GM08714 (cell line): ENCODE data around the gene YIF1A.

ENCODE experiments used
- H3K4me3 ChIP-seq: fragments of 200-500 bp; sonication (Bioruptor generic); 2 replicates; pipeline ENCODE4 v1.5.1; 2014; ENCODE audit warnings: mild to moderate bottlenecking, low read length, inconsistent platforms
- ZNF274 ChIP-seq: IDR thresholded peaks from 2 replicates; pipeline ENCODE4 v1.6.1; 2012; ENCODE audit warnings: mild to moderate bottlenecking, low read depth, low read length

YIF1A gene

DNA sequence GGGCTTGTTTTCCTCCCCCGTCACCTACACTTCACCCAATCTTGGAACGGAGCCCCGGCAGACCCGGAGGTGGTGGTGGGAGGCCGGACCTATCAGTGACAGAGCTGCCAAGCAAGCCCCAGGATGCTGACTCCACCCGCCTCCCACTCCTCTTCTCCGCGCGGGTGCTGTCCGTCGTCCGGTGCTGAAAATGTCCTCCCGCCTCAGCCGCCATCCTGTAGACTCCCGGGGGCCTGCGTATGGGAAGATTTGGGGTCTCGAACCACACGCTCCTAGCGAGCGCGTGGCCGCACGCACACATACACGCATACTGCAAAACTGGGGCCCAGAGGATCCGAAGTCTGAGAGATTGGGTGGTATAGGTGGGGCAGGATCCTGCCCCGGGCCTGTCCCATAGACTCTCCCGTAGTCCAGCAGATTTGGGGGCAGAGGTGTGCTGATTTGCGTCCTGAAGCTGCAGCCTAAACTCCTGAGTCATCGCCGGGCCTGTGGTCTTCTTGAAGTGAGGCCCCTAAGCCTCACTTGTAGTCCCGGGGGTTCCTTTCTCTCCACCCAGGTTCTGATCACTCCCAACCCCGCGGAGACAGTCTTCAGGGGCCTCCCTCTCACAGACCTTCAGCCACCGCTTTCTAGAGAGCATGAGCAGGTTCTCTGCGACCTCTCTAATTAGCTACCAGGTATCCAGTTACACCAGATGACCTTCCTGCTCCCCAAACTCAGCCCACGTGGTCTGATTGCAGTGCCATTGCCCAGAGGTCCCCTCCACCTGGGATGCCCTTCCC is 796 bp upstream of the YIF1A start:
- no peak for TF ChIP-seq ZNF274
- peak overlapping the region; percentile 68; the same call in 1 of the 2 replicates for H3K4me3 ChIP-seq

DNA sequence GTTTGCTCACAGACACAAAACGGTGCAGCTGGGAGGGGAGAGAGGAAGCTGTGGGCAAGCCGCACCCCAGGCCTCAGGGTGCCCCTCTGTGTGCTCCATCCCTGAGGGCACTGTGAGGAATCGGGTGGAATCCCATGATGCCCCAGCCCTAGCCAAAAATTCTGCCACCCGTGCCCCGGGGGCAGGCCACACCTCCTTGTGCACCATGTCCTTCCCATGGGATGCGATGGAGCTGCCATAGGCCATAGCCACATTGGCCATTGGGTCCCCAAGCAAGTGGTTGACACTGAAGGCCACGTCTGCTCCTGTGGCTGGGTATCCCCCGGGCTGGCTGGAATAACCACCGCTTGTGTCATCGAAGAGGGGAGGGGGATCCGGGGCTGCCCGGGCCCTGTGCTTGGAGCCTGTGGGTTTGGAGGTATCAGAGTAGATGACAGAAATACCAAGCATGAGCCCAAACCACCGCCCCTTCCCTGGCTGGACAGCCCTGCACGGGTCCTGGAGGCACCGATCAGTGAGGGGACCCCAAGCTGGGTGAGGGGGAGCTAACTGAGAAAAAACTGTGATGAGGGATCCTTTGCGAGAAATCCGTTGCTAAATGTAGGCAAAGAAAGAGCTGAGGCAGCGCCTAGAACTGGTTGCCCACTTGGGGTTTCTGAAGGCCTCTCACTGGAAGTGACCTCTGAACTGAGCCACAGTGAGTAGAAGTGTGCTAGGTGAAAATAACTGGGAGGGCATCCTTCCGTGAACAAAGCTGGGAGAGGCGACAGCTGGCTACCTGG is 863 bp downstream of the YIF1A start:
- TF ChIP-seq ZNF274 = no peak
- peak overlapping the region; percentile 81 for H3K4me3 ChIP-seq

DNA sequence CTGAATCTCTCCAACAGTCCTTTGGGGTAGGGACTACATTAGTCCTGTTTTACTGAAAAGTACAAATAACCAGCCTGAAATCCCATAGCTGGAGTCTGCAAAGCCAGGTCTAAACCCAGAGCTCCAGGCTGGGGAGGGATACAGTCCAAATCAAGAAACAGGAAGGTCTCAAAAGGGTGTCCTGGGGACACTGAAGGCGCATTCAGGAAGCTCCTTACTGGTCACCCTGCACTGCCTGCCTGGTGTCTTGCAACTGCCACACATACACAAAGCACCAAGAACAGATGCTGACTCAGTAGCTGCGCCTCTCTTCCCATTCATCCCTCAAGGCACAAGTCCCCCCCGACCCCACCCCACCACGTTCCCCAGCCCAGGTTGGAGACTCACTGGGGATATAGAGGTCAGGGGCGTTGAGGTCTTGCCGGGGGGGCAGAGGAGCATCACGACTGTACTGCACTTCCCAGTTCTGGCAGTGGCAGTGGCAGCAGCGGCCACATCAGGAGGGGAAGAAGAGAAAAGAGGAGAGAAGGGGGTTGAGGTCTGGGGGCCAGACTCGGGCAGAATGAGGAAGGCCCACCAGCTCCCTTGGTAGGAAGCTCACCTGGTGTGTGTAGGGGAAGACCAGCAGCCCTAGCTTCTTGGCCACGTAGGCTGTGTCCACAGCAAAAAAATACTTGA is 1.6 kb downstream of the YIF1A start:
- H3K4me3 ChIP-seq = no peak overlapping the region
- TF ChIP-seq ZNF274 = no peak

DNA sequence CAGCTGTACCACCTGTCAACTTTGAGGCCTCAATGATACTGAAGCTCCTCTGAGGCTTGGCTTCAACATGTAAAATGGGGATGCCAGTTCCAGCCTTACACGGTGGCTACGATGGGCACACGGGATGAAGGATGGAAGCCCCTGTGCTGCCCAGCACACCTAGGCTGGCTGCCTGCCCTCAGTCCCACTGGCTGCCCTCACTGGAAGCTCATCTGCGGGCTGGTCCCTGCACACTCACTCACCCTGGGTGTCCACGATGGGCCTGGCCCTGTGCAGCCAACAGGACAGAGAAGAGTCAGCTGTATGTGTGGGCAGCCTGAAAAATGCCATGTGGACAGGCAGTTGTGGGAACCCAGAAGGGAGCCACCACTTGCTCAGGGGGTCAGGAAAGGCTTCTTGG is 2.2 kb downstream of the YIF1A start:
- no peak for TF ChIP-seq ZNF274
- no peak overlapping the region for H3K4me3 ChIP-seq

DNA sequence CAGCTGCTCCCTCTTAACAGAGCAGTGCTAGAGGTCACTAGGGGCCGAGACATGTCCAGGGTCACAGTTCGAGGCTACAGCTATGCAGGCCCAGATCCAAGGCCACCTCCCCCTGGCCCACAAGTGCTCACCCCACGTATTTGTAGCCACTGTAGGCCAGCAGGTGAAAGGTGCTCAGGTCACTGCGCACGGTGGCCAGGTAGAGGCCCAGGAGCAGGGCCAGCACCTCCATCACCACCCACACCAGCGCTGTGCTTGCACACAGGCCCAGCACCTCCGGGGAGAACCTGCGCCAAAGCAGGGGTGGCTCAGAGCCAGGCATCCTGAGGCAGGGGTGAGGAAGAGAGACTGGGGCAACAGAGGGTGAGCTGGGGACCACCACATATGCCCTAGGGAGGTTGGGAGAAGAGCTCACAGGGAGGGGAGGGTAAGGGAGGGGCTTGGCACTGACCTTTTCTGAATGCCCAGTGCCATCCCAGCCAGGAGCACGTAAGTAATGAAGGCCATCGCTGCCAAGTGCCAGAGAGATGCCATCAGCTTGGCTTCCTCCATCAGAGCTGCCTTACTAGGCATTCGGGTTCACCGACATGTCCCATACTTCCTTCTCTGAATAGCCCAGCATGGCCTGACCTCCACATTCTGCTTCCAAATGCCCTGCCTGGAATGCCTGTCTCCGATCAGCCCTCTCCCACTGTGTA is 3.5 kb downstream of the YIF1A start:
- no peak overlapping the region for H3K4me3 ChIP-seq
- TF ChIP-seq ZNF274 = no peak

DNA sequence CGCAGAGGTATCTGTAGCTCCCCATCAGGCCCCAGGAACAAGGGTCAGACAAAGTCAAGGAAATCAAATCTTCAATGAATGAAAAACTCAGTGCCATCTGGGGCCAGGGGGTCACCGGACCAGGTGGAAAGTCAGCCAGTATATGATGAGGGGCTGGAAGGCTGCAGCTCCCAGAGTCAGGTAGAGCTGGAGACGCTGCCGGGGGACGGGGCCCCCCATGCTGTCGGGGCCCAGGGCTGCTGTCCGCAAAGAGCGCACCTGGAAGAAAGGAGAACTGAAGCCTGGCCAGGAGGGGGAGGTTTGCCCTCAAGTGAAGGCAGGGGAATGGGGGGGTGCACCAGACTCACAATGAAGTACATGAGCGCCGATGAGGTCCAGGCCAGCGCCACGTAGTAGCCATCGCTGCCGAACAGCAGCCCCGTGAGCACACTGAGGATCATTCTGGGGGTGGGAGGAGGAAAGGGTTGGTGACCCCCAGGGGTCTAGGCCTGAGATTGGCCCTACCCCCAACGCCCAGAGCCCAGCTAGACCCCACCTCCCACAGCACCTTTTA is 4.3 kb downstream of the YIF1A start:
- TF ChIP-seq ZNF274 = no peak
- no peak overlapping the region for H3K4me3 ChIP-seq

DNA sequence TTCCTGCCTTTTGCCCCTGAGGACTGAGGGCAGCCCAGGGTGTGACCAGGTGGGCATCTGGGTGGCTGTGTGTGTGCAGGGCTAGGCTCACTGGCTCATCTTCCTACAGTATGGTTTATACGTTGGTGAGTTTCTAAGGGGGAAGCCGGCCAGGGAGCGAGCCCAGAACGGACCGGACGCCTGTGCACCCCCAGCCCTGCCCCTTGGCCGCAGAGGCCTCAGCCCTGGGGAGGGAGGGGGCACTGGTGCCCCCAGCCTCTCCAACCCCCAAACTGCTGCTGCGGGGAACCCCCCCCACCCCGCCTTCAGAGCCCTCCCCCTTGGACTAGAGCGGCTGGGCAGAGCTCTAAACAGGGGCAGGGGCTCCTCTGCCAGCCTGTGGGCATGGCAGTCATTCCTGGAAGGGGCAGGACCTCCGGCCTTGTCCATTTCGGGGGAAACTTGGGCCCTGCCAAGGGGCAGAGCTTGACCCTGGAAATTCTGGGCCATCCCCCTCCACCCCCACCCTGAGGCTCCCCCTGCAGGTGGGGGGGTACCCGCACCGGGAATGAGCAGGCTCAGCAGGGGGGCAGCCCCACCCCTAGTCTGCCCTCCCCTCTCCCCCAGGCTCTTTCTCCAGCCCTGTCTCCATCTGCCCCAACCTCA is 5.4 kb downstream of the YIF1A start:
- TF ChIP-seq ZNF274 = no peak
- H3K4me3 ChIP-seq = no peak overlapping the region

DNA sequence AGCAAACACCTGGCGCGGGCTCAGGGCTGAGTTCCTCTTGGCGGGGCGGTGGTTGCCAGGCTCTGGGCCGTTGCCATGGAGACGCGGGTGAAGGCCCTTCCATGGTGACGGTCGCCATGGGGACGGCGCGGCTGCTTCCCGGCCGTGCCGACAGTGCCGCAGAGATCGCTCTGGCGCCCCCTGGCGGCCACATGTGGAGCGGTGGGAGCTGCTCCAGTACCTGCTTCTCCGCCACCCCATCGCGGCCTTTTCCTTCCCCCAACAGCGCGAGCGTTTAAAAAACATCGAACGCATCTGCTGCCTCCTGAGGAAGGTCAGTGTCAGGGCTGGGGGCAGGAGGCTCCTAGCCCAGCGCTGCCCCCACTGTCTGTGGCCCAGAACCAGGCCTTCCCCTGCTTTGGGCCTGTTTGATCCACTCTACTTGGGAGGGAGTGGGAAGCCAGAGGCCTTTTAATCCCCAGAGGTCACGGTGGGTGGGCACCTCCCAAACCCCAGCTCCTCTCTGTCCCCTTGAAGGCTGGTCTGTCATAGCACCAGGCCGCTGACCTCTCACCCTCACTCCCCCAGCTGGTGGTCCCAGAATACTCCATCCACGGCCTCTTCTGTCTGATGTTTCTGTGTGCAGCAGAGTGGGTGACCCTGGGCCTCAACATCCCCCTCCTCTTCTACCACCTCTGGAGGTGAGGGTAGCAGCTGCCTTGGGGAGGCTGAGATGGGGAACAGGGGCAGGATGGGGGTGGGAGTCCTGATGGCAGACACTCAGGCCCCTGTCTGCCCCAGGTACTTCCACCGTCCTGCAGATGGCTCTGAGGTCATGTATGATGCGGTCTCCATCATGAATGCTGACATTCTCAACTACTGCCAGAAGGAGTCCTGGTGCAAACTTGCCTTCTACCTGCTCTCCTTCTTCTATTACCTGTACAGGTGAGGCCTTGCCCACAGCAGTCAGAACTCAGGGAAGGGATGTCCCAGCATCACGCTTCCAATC is 6.2 kb downstream of the YIF1A start:
- TF ChIP-seq ZNF274 = no peak
- no peak overlapping the region for H3K4me3 ChIP-seq

DNA sequence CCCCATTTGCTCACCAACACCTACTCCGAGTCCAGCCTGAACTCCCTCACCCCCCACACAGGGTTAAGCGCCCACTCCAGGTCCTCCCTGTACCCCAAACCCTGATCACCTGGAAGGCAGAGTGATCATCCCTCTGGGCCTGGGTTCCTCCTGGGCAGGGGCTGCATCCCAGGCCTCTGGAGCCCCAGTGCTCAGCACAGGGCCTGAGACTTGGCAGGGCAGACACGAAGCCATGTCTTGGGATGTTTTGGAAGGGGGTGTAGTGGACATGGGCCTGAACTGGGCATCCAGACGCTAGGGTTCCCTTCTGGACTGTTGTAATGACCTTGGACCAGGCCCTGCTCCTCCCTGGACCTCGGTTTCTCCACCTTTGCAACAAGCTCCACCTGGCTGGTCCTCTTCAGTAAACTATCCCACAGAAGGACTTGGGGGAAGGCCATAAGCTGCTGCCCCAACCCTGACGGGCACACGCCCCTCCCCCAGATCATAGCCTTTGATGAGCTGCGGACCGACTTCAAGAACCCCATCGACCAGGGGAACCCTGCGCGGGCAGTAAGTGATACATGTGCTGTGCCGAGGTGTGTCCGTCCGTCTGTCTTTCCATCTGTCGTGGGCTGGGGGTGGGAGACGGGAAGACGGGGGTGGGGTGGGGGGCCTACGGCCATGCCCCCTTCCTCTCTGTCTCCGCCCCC is 7.0 kb downstream of the YIF1A start:
- H3K4me3 ChIP-seq = no peak overlapping the region
- TF ChIP-seq ZNF274 = no peak

DNA sequence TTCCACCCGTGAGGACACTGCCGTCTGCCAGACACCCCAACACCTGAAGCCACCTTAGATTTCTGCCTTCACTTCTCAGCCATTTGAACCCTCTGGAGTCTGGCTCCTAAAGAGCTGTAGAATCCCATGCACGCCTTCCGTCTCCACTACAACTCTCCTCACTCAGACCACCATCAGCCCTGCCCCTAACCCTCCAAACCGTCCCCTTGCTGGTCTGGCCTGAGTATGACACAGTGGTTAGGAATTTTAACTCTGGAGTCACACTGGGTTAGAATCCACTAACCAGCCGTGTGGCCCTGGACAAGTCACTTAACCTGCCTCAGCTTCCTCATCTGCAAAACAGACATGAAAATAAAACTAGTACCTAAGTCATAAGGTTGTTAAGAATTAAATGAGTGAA is 7.9 kb downstream of the YIF1A start:
- no peak overlapping the region for H3K4me3 ChIP-seq
- TF ChIP-seq ZNF274 = no peak

DNA sequence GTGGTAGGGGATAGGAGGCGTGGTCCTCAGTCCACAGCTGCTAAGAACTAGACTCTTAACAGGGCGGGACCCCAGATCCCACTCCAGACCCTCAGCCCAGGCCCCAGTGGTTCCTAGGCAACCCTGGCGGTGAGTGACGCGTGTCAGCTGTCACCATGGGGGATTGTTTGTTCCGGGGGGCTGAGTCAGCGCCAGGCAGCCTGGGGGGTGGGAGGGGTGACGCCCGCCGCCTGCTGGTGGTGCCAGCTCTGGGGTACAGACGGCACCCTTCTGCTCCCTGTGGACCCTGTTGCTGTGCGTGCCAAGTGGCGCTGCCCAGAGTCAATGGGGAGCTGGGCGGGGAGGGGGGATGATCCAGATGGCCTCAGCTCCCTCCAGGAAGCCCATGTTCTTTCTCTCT is 8.5 kb downstream of the YIF1A start:
- H3K4me3 ChIP-seq = no peak overlapping the region
- TF ChIP-seq ZNF274 = no peak
